Stimulated activated CD4-positive, alpha-beta T cell treated with anti-CD3 and anti-CD28 coated beads, Interleukin-12 subunit alpha, Interleukin-12 subunit beta, amount 100 ng/mL, for 24 hours (primary cell): Measurements from ENCODE around the gene REEP2.

Source experiments
- DNase-seq, 2 experiments: peaks; one replicate each; pipeline ENCODE4 v3.0.0-alpha.2; 2020; ENCODE audit warnings: low read depth in 2 of 2

REEP2 gene

GRCh38 chr5:138448481-138449398 lies 9.9 kb downstream of the REEP2 start:
- no peak for DNase-seq

DNA sequence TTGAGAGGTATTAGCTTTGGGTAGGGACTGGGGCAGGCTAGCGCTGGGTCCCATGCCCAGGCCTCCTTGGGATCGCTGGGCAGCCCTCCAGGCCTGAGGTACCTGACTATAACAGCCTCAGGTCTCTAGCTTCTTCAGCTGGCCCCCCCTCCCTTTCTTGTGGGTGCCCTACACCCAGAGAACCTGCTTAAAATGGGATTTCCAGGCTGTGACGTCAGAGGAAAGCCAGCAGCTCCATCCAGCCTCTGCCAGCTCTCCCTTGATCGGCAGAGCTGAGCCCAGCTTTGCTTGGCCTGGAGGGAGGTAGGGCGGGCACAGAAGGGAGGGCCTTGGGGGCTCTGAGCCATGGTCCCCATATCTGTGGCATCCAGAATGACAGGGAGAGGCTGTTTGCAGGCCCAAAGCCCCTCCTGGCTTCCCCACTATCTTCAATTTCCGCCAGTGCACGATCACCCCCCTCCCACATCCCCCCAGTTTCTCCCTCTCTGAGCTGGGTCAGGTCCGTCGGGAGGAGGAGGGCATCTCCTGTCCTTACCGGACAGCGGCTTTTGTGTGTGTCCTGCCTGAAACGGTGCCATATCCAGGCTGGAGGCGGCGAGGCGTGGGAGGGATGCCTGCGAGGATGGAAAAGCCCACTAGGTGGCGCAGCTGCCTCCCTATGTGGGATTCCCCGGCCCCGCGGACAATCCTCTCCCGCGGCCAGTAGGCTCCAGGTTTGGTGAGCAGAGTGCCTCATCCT lies 10.8 kb downstream of the REEP2 start:
- peak; percentile 62 to 87 for DNase-seq

DNA sequence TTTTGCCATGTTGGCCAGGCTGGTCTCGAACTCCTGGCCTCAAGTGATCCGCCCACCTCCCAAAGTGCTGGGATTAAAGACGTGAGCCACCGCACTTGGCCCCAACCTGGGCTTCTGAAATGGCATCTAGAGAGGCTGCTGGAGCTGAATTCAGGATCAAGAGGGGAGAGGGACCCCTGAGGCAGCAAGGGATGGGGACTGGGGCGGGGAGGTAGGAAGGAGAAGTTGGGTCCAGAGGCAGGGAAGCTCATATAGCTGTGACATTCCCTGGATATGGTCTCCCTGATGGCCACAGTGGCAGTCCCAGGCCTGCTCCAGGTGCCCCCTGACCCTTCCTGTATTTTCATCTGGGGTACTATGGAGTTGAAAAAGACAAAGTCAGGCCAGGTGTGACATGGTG lies 12.1 kb downstream of the REEP2 start:
- DNase-seq = no peak

- DNase-seq = no peak
Measured at GRCh38 chr5:138452720-138453119, 13.9 kb downstream of the REEP2 start.

- no peak for DNase-seq
Measured at GRCh38 chr5:138453590-138453989, 14.7 kb downstream of the REEP2 start.

- DNase-seq = no peak
Measured at GRCh38 chr5:138454121-138454520, 15.3 kb downstream of the REEP2 start.

- DNase-seq = no peak
Measured at GRCh38 chr5:138455232-138455930, 16.5 kb downstream of the REEP2 start.

GRCh38 chr5:138457531-138458275 lies 18.8 kb downstream of the REEP2 start:
- no peak for DNase-seq

GRCh38 chr5:138458384-138458783 lies 19.5 kb downstream of the REEP2 start:
- DNase-seq = no peak

- DNase-seq = no peak
Measured at GRCh38 chr5:138458856-138459255, 20.0 kb downstream of the REEP2 start.

- DNase-seq = peak; percentile 71 to 84
Measured at GRCh38 chr5:138459311-138459933, 20.6 kb downstream of the REEP2 start.

- no peak for DNase-seq
Measured at GRCh38 chr5:138460032-138460693, 21.3 kb downstream of the REEP2 start.

DNA sequence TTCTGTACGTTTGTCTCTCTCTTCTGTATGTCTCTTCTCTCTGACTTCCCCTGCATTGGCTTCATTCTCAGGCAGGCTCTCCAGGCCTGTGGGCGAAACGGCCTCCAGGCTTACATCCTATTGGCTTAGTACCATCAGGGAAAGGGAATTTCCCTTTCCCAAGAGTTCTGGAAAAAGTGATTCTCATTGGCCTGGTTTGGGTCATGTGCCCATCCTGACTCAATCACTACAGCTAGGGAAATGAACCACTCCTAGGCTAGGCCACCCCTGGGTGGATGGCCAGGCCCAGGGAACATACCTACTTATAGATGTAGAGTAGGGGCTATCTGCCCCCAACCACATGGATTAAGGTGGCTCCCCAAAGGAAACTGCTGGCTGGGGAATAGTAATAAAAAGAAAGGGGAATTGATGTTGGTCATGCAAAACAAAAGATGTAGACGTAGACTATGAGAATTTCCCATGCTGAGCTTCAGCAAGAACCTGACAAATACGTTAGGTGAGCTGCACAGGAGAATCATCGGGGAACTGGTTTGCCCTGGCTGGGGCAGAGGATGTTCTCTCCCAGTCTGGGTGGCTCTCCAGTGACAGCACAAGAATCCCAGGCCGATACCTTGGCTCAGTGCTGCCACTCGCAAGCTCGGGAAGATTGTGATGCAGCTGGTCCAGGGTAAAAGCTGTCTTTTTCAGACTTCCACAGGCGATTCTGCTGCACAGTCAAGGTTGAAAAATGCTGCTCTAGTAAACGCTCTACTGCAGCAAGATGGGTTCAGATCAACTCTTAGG lies 22.7 kb downstream of the REEP2 start:
- no peak for DNase-seq

- DNase-seq = no peak
Measured at GRCh38 chr5:138463419-138464007, 24.7 kb downstream of the REEP2 start.

DNA sequence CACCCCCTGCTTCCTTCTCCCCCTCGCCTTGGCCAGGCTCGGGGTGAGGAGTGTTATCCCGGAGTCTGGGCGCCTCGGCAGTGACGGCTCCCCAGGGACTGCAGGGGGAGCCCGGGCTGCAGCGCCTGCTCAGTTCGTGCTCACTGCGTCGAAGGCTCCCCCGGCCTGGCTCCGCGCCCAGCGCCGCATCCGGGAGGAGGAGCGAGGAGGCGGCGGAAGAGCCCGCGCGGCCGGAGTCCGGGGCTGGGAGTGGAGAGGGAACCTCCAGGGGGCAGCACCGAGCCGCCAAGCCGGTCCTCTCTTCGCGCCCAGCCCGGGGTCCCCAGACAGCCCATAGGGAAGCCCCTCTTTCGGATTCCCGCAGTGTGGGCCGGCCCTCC lies 25.1 kb downstream of the REEP2 start:
- DNase-seq = peak; percentile 86 to 88

- peak; percentile 93 to 95 for DNase-seq
Measured at GRCh38 chr5:138464388-138465260, 25.8 kb downstream of the REEP2 start.

- peak; percentile 94 to 95 for DNase-seq
Measured at GRCh38 chr5:138465261-138466124, 26.6 kb downstream of the REEP2 start, which contains the start of gene EGR1. Gene EGR1, plus strand, starts transcription at chr5:138465479. Its CDS starts 283 bp downstream, at chr5:138465762.
